HL-60/S4 (cell line): ENCODE data around the gene ALDH1A3.

Source experiments
- in situ Hi-C: fragments of 300-500 bp; cut with MboI; formaldehyde crosslinking; loops from 2 replicates; pipeline ENCODE4 v1.14.3; 2022; ENCODE audit warnings: low sequenced_read_pairs

The ALDH1A3 gene

GRCh38 chr15:100858294-100858693 lies 21.3 kb upstream of the ALDH1A3 start:
- in situ Hi-C loops = no loop called here

GRCh38 chr15:100859970-100860828 lies 19.4 kb upstream of the ALDH1A3 start:
- in situ Hi-C loops = no loop called here

DNA sequence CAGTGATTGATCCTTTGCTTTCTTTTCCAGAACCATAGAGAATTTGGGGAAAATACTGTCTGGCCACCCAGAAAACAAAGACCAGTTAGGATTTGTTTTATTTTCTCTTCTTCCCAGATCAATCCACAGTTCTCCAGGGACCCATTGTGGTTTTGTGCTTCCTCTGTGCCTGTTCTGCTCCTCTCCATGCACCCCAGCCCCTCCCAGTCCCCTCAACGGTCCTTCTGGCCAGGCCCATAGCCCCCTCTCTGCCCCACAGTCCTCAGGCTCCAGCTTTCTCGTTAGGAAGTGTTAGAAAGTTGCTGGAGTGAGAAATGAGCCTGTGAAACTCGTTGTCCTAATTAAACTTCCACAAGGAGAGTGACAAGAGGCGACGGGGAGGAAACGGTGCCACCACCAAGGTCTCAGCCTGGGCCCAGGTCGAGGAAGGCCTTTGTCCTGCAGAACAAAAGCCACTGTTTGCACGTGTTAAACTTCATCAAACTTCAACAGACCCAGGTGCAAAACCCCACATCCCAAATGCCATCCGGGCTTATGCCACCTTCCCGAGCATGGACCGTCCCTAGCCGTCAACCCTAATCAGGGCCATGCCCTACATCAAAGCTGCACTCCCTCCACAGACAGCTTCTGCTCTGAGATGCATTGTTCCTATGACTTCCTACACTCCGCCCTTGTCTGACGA lies 18.7 kb upstream of the ALDH1A3 start:
- in situ Hi-C loops = no loop called here

GRCh38 chr15:100861511-100861991 lies 18.1 kb upstream of the ALDH1A3 start:
- in situ Hi-C loops = no loop called here

DNA sequence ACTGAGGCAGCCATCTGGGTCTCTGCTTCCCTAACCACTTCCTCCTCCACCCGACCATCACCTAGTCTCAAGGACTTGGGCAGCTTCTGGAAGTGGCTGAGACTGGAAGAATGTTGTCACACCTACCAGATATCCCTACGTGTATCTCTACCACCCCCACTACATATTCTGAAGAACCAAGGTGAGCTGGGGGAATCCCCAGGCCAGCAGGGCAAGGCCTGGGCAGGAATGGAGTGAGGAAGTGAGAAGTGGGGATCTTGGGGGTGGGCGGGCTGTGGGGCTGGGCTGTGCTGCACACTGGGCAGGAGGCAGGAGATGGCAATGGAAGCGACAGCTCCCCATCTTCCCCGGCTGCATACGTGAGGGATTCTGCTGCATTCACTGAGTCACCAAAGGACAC lies 17.5 kb upstream of the ALDH1A3 start:
- in situ Hi-C loops = no loop called here

- in situ Hi-C loops = no loop called here
Observed at GRCh38 chr15:100863075-100863795, 16.4 kb upstream of the ALDH1A3 start.

DNA sequence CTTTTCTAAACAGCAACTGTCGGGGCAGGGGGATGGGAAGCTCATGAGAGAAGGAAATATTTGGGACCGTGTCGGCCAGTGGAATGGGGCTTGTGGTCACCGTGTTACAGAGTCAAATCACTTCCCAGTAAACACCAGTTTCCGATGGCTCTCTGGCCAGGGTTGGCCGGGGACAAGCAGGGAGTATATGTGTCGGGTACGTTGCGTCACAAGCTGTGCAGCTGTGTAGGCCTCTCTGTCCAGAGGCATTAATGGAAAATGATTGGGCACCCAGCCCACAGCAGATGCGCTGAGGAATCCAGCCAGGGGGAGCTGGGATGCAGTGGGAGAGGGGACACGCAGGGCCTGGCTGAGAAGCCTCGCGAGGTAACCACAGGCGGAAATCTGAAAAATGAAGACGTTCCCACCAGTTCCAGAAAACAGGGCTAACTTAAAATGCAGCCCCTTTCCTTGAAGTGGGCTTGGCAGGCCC lies 15.8 kb upstream of the ALDH1A3 start:
- in situ Hi-C loops = no loop called here

GRCh38 chr15:100866386-100867330 lies 13.0 kb upstream of the ALDH1A3 start:
- in situ Hi-C loops = no loop called here

DNA sequence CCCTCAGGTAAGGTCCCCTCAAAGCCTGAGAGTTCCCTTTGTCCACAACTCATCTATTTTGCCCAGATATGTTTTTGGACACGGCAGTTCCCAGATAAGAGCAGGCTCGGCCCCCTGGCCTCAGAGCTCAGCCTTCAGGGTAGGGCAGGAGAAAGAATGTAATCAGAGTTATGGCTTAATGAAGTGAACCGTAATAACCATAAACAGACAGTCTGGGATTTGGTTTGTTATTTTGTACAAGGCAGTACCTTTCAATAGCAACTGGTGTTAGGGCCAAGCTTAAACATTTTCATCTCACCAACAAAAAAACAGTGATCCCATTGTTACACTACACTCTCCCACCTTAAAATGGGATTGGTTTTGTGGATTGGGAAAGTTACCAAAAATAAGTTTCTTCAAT lies 12.2 kb upstream of the ALDH1A3 start:
- in situ Hi-C loops = no loop called here

DNA sequence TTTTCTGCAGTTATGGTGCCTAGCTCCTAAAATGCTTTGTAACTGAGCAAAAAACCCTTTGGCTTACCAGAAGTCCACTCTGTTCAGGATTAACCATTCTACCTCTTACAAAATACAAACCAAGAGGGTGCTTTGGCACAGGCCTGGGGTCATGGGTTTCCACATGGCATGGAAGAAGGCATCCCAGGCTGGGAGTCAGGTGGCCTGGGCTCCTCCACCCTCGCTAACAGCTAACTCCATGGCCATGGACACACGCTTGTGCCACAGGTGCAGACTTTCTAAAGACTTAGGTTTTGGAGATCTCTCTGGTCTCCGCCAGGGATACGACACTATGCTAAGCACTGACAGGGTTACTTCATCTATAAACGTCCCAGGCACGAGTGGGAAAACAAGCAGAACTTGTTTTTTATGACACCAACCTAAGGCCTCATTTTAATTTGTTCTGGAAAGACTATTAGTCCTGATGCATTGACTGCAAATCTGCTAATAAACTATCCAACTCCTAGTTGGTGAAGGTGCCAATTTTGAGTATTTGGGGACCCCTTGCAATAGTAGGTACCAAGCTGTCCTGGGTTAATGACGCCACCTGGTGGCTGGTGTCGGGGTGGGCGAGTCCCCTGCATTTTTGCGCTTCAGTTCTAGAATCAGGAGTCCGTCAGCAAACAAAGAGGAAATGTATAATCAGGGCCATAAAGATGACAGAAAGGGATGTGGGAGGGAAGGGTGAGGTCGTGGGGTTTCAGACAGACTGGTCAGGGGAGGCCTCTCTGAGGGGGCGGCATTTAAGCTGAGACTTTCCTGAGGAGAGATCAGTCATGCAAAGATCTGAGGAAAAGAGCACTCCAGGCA lies 10.3 kb upstream of the ALDH1A3 start:
- in situ Hi-C loops = no loop called here

GRCh38 chr15:100873029-100873677 lies 6.5 kb upstream of the ALDH1A3 start:
- in situ Hi-C loops = no loop called here

GRCh38 chr15:100875495-100875894 lies 4.1 kb upstream of the ALDH1A3 start:
- in situ Hi-C loops = no loop called here

DNA sequence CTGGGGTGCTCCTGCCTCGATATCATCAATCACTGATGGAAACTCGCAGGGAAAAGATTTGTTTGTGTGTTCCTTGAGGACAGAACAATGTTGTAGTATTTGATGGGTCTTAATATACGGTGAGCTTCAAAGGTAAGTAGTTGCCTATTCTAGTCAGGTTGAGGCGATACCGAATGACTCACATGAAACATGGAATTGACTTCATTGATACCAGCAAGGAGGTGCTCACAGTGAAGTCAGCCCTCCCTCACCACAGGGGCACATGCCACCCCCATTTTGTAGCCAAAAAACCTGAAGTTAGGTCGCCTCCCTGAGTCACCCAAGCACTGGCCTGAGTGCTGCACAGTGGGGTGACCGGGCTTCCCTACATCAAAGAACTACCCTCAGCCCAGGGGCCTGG lies 3.7 kb upstream of the ALDH1A3 start:
- in situ Hi-C loops = no loop called here

- in situ Hi-C loops = no loop called here
Observed at GRCh38 chr15:100877551-100877950, 2.1 kb upstream of the ALDH1A3 start.

GRCh38 chr15:100878130-100878529 lies 1.5 kb upstream of the ALDH1A3 start:
- in situ Hi-C loops = no loop called here

- in situ Hi-C loops = no loop called here
Observed at GRCh38 chr15:100878648-100879047, 983 bp upstream of the ALDH1A3 start.

- in situ Hi-C loops = no loop called here
Observed at GRCh38 chr15:100879061-100879463, 569 bp upstream of the ALDH1A3 start.

DNA sequence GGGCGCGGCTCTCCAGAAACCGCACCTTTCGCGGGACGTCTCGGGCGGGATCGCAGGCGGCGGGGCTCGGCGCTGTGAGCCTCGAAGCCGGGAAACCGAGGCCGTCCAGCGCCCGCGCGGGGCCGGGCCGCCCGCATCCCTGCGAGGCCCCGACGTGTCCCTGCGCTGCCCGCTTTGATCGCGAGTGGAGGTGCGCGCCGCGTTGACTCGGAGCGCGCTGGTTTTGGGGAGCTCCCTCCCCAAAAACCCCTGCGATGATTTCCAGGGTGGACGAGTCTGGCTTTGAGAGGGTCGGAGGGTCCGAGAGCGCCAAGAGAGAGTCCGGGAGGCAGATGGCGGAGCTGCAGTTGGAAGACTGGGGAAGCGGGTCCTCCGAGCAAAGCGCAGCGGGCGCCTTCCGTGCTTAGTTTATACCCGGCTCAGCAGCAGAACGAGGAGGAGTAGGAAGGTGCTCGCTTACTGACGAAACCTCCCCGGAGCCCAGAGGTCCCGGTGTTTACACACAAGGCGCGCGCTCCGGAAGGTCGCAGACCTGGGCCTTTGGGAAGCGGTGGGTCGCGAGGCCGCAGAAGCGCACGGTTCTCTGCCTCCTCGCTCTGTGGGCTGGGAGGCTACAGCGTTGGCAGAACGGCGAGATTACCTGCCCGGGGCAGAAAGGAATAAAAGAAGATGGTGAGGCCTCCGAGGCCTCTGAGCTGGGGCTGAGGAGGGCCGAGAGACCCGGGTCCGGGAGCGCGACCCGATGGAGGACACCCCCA lies 687 bp downstream of the ALDH1A3 start:
- in situ Hi-C loops = no loop called here
